Smooth muscle cell (in vitro differentiated cells): ENCODE measurements around the gene PAFAH1B1. TPM values are rescaled to one million over a fixed set of nuclear protein-coding genes. Genes with fewer than 3 reads are reported as not detected.

ENCODE experiments used
- DNase-seq: peaks from one replicate; lab custom pipeline; 2025; ENCODE audit not compliant: unreplicated experiment; lab: John Stamatoyannopoulos, UW
- H2AFZ ChIP-seq: fragments of 200-600 bp; sonication (generic); 2 replicates; pipeline ENCODE4 v1.6.0; 2016; ENCODE audit warnings: antibody characterized with exemption, low read depth, mild to moderate bottlenecking
- H3F3A ChIP-seq: fragments of 200-600 bp; sonication (generic); 2 replicates; pipeline ENCODE4 v1.6.0; 2017; ENCODE audit warnings: antibody characterized with exemption, low read depth
- H3K27ac ChIP-seq: fragments of 200-600 bp; sonication (generic); 2 replicates; pipeline ENCODE4 v1.5.1; 2016; ENCODE audit warnings: low read depth, mild to moderate bottlenecking
- H3K27me3 ChIP-seq: fragments of 200-600 bp; sonication (generic); 2 replicates; pipeline ENCODE4 v1.6.1; 2016; ENCODE audit warnings: low read depth, mild to moderate bottlenecking
- H3K36me3 ChIP-seq: fragments of 200-600 bp; sonication (generic); 2 replicates; pipeline ENCODE4 v1.5.1; 2016; ENCODE audit warnings: low read depth
- H3K4me1 ChIP-seq: fragments of 200-600 bp; sonication (generic); 2 replicates; pipeline ENCODE4 v1.5.1; 2016; ENCODE audit warnings: low read depth
- H3K4me2 ChIP-seq: fragments of 200-600 bp; sonication (generic); 2 replicates; pipeline ENCODE4 v1.6.0; 2016; ENCODE audit warnings: mild to moderate bottlenecking
- H3K4me3 ChIP-seq: fragments of 200-600 bp; sonication (generic); 2 replicates; pipeline ENCODE4 v1.5.1; 2016; ENCODE audit warnings: mild to moderate bottlenecking
- H3K79me2 ChIP-seq: fragments of 200-600 bp; sonication (generic); 2 replicates; pipeline ENCODE4 v1.6.0; 2016; ENCODE audit warnings: low read depth, mild to moderate bottlenecking
- H3K9ac ChIP-seq: fragments of 200-600 bp; sonication (generic); 2 replicates; pipeline ENCODE4 v1.6.0; 2016; ENCODE audit warnings: low read depth
- H3K9me3 ChIP-seq: fragments of 200-600 bp; sonication (generic); replicated peaks from 2 replicates; pipeline ENCODE4 v1.5.1; 2016; ENCODE audit warnings: low read depth
- H4K20me1 ChIP-seq: fragments of 200-600 bp; sonication (generic); 2 replicates; pipeline ENCODE4 v1.6.0; 2016; ENCODE audit warnings: low read depth
- CTCF ChIP-seq: fragments of 200-600 bp; sonication (generic); IDR thresholded peaks from 2 replicates; pipeline ENCODE4 v1.5.1; 2017; ENCODE audit warnings: borderline replicate concordance, mild to moderate bottlenecking, antibody characterized with exemption; ENCODE audit not compliant: insufficient read depth, poor library complexity, severe bottlenecking
- WGBS: methylation state at CpG from one replicate; pipeline ENCODE4 v1.1.7; 2016; ENCODE audit warnings: low lambda C conversion rate; 5-methylcytosine and 5-hydroxymethylcytosine counted together
- polyA plus RNA-seq: library from polyadenylated mRNA; unstranded; fragments of >200 nt; fragmentation: Nextera tagmentation; extraction: Ambion mirVana; gene quantifications from 2 replicates; pipeline ENCODE4 v1.2.1, GENCODE V29; 2016
- total RNA-seq: library from RNA; depleted of rRNA; stranded (reverse); fragments of >200 nt; gene quantifications from 2 replicates; pipeline ENCODE4 v1.2.3, GENCODE V29; 2014

PAFAH1B1 gene
- total and polyA plus RNA-seq, 2 experiments from 2014 or later, result 105 to 127 TPM

GRCh38 chr17:2682176-2682938 is 88.9 kb downstream of the PAFAH1B1 start:
- Histone ChIP-seq H3K9me3 (no peaks in the 10 kb centered on the region), H3K27ac (no peak overlapping the region), H2AFZ (no peak overlapping the region), H3K4me2 (no peak overlapping the region), H3F3A (peaks cover 36% of the 10 kb centered on the region), H3K27me3 (no peaks in the 10 kb centered on the region), H3K79me2 (peaks cover 9% of the 10 kb centered on the region), H3K4me1 (no peaks in the 10 kb centered on the region), H3K9ac (no peak overlapping the region), H4K20me1 (peaks cover 76% of the 10 kb centered on the region), H3K36me3 (peaks cover 26% of the 10 kb centered on the region), H3K4me3 (no peak overlapping the region)
- WGBS, result 91% methylated on average over 3 of the region's 3 CpGs
- DNase-seq, result no peak
- TF ChIP-seq CTCF, result no peak

GRCh38 chr17:2683912-2684311 is 90.5 kb downstream of the PAFAH1B1 start:
- Histone ChIP-seq H3K27ac (no peak overlapping the region), H4K20me1 (peaks cover 66% of the 10 kb centered on the region), H2AFZ (no peak overlapping the region), H3K4me2 (no peak overlapping the region), H3K36me3 (peaks cover 26% of the 10 kb centered on the region), H3K4me1 (no peaks in the 10 kb centered on the region), H3K9me3 (no peaks in the 10 kb centered on the region), H3K4me3 (no peak overlapping the region), H3K27me3 (no peaks in the 10 kb centered on the region), H3K79me2 (peaks cover 7% of the 10 kb centered on the region), H3F3A (peaks cover 45% of the 10 kb centered on the region), H3K9ac (no peak overlapping the region)
- no peak for DNase-seq
- TF ChIP-seq CTCF, result no peak
- WGBS, result 80% methylated on average over 8 of the region's 8 CpGs

GRCh38 chr17:2684549-2684948 is 91.1 kb downstream of the PAFAH1B1 start:
- H3F3A ChIP-seq, result peaks cover 45% of the 10 kb centered on the region
- no peak for DNase-seq
- H3K36me3 ChIP-seq, result peaks cover 26% of the 10 kb centered on the region
- H2AFZ ChIP-seq, result no peak overlapping the region
- H3K4me3 ChIP-seq, result no peak overlapping the region
- no peak overlapping the region for H3K27ac ChIP-seq
- WGBS, result 94% methylated on average over 18 of the region's 18 CpGs
- no peak for TF ChIP-seq CTCF
- no peak overlapping the region for H3K9ac ChIP-seq
- H3K9me3 ChIP-seq, result no peaks in the 10 kb centered on the region
- peaks cover 5% of the 10 kb centered on the region for H3K79me2 ChIP-seq
- H3K27me3 ChIP-seq, result no peaks in the 10 kb centered on the region
- peaks cover 63% of the 10 kb centered on the region for H4K20me1 ChIP-seq
- no peak overlapping the region for H3K4me2 ChIP-seq
- H3K4me1 ChIP-seq, result no peaks in the 10 kb centered on the region

GRCh38 chr17:2685696-2686095 is 92.2 kb downstream of the PAFAH1B1 start:
- TF ChIP-seq CTCF, result no peak
- H3K36me3 ChIP-seq, result peaks cover 16% of the 10 kb centered on the region
- peaks cover 52% of the 10 kb centered on the region for H4K20me1 ChIP-seq
- peak overlapping the region; percentile 43 for H3K27ac ChIP-seq
- H3K4me3 ChIP-seq, result no peak overlapping the region
- no peak for DNase-seq
- no peaks in the 10 kb centered on the region for H3K4me1 ChIP-seq
- H3K9me3 ChIP-seq, result no peaks in the 10 kb centered on the region
- H2AFZ ChIP-seq, result no peak overlapping the region
- peaks cover 45% of the 10 kb centered on the region for H3F3A ChIP-seq
- no peaks in the 10 kb centered on the region for H3K79me2 ChIP-seq
- H3K27me3 ChIP-seq, result no peaks in the 10 kb centered on the region
- WGBS, result 89% methylated on average over 15 of the region's 15 CpGs
- H3K4me2 ChIP-seq, result no peak overlapping the region
- no peak overlapping the region for H3K9ac ChIP-seq
